Cardiac septum (tissue), 1 donor: ENCODE results near the gene DPYD. TPM values are rescaled to one million over a fixed set of nuclear protein-coding genes. Genes with fewer than 3 reads are reported as not detected.

Experiments used
- DNase-seq: peaks from one replicate; pipeline ENCODE4 v3.0.0-alpha.2; 2020; ENCODE audit warnings: low spot score
- intact Hi-C: fragments of 100-400 bp; cut with DNase I; formaldehyde crosslinking; loops from one replicate; pipeline ENCODE4 v1.14.0; 2022
- total RNA-seq: library from RNA; stranded (reverse); fragmentation: NEBNext Ultra II Directional; extraction: Animal tissue kit (Norgen Biotek cat#: 25700); gene quantifications from one replicate; pipeline ENCODE4 v1.2.1, GENCODE V29; 2021
- donor health status: DM: no; HTN: no; CAD: no.

Gene DPYD
- total RNA-seq, 1 donor from 2014 or later, result 7.3 TPM

GRCh38 chr1:97506368-97506767 is 414.5 kb downstream of the DPYD start:
- intact Hi-C loops, result no loop called here
- DNase-seq, result no peak

- DNase-seq, result no peak
- intact Hi-C loops, result no loop called here
Measured at GRCh38 chr1:97505816-97506215, 415.0 kb downstream of the DPYD start.

GRCh38 chr1:97505289-97505688 is 415.5 kb downstream of the DPYD start:
- intact Hi-C loops, result no loop called here
- no peak for DNase-seq

- no peak for DNase-seq
- intact Hi-C loops, result no loop called here
Measured at GRCh38 chr1:97502360-97502759, 418.5 kb downstream of the DPYD start.

GRCh38 chr1:97501628-97502027 is 419.2 kb downstream of the DPYD start:
- no peak for DNase-seq
- intact Hi-C loops, result no loop called here

GRCh38 chr1:97500760-97501159 is 420.1 kb downstream of the DPYD start:
- DNase-seq, result no peak
- intact Hi-C loops, result no loop called here

- intact Hi-C loops, result no loop called here
Measured at GRCh38 chr1:97499667-97500066, 421.2 kb downstream of the DPYD start.

GRCh38 chr1:97489834-97490233 is 431.0 kb downstream of the DPYD start:
- intact Hi-C loops, result no loop called here

More at GRCh38 chr1:97499667-97500066, 421.2 kb downstream of the DPYD start:
- no peak for DNase-seq

GRCh38 chr1:97488530-97488929 is 432.3 kb downstream of the DPYD start:
- intact Hi-C loops, result no loop called here

More at GRCh38 chr1:97489834-97490233, 431.0 kb downstream of the DPYD start:
- DNase-seq, result no peak

GRCh38 chr1:97482022-97482421 is 438.8 kb downstream of the DPYD start:
- intact Hi-C loops, result no loop called here

More at GRCh38 chr1:97488530-97488929, 432.3 kb downstream of the DPYD start:
- DNase-seq, result no peak

GRCh38 chr1:97467445-97467844 is 453.4 kb downstream of the DPYD start:
- DNase-seq, result no peak
- intact Hi-C loops, result no loop called here

More at GRCh38 chr1:97482022-97482421, 438.8 kb downstream of the DPYD start:
- DNase-seq, result no peak

GRCh38 chr1:97464305-97464704 is 456.5 kb downstream of the DPYD start:
- intact Hi-C loops, result no loop called here
- no peak for DNase-seq

- intact Hi-C loops, result no loop called here
- no peak for DNase-seq
Measured at GRCh38 chr1:97461782-97462181, 459.1 kb downstream of the DPYD start.

GRCh38 chr1:97457446-97458089 is 463.3 kb downstream of the DPYD start:
- intact Hi-C loops, result no loop called here
- DNase-seq, result no peak

GRCh38 chr1:97451944-97452343 is 468.9 kb downstream of the DPYD start:
- no peak for DNase-seq
- intact Hi-C loops, result no loop called here

- DNase-seq, result no peak
- intact Hi-C loops, result no loop called here
Measured at GRCh38 chr1:97451046-97451826, 469.6 kb downstream of the DPYD start.

- intact Hi-C loops, result no loop called here
- DNase-seq, result no peak
Measured at GRCh38 chr1:97441966-97442365, 478.9 kb downstream of the DPYD start.

GRCh38 chr1:97433824-97434177 is 487.0 kb downstream of the DPYD start:
- no peak for DNase-seq
- intact Hi-C loops, result no loop called here

- no peak for DNase-seq
- intact Hi-C loops, result no loop called here
Measured at GRCh38 chr1:97433094-97433823, 487.6 kb downstream of the DPYD start.

- no peak for DNase-seq
- intact Hi-C loops, result no loop called here
Measured at GRCh38 chr1:97427371-97427770, 493.5 kb downstream of the DPYD start.

- intact Hi-C loops, result no loop called here
- DNase-seq, result no peak
Measured at GRCh38 chr1:97424209-97424608, 496.6 kb downstream of the DPYD start.
